Left lobe of liver (tissue), 2 donors: ENCODE measurements around the gene MAD1L1. TPM values are rescaled to one million over a fixed set of nuclear protein-coding genes. Genes with fewer than 3 reads are reported as not detected.
"Not testable (repeated sequence)": the region's sequence is repeated elsewhere in the genome, so short reads cannot be mapped to it uniquely, and the experiment has no call there.

Experiments
- ATAC-seq: fragments of 200-7000 bp; cut with Tn5 transposase; one replicate; pipeline ENCODE4 v1.9.1; 2020; ENCODE audit warnings: mild to moderate bottlenecking, moderate library complexity
- DNase-seq: peaks from one replicate; pipeline ENCODE4 v3.0.0-alpha.2; 2020; ENCODE audit warnings: low spot score
- total RNA-seq: library from RNA; stranded (reverse); gene quantifications from one replicate; pipeline ENCODE4 v1.2.1, GENCODE V29; 2021
- donor health status: DM: no; HTN: no; CAD: no; lungs with moderate emphysema.
- donor health status: DM: no; HTN: yes; CAD: no.

MAD1L1 gene
- total RNA-seq, 1 donor from 2014 or later, result 24.9 TPM

- ATAC-seq (peak; percentile 6), DNase-seq (no peak)
Observed at GRCh38 chr7:1939434-1940401, 293.0 kb downstream of the MAD1L1 start.

DNA sequence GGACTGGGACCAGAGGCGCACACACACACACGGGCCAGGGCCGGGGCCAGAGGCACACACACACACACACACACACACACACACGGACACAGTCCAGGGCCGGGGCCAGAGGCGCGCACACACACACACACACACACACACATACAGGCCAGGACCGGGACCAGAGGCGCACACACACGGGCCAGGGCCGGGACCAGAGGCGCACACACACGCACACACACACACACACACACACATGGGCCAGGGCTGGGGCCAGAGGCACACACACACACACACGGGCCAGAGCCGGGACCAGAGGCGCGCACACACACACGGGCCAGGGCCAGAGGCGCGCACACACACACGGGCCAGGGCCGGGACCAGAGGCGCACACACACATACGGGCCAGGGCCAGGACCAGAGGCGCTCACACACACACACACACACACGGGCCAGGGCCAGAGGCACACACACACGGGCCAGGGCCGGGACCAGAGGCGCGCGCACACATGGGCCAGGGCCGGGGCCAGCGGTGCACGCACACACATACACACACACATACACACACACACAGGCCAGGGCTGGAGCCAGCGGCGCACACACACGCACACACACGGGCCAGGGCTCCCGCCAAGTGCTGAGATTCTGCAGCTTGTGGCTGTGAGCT lies 293.8 kb downstream of the MAD1L1 start:
- no peak for DNase-seq
- peak; percentile 14 for ATAC-seq

GRCh38 chr7:1937252-1937605 lies 295.5 kb downstream of the MAD1L1 start:
- ATAC-seq, result no peak
- DNase-seq, result no peak

DNA sequence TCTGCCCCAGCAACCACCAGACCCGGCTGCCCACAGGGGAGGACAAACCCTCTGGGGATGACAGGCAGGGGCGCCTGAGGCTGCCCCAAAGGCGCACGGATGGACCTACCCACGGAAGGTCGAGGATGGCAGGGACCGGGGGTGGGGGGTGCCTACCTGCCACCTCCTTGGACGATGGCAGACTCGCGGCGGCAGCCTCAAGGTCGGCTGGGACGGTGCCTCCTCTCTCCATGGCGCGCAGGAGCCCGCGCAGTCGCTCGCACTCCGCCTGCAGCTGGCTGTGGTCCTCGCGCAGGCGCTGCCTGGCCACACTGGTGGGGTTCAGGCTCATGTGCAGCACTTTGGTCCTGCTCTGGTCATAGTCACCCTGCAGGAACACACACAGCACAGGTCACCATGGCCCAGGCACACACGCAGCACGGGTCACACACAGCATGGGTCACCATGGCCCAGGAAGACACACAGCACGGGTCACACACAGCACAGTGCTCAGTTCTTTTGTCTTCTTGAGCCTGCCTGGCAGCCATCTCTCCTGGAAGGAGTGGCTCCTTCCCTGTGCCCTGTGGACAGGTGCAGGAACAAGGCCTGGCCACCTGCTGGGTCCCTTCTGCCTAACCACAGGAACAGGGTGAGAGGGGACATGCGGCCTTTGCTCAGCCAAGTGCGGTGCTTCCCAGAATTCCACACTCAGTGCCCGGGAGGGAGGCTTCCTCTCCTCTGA lies 296.1 kb downstream of the MAD1L1 start:
- DNase-seq (no peak), ATAC-seq (no peak)

DNA sequence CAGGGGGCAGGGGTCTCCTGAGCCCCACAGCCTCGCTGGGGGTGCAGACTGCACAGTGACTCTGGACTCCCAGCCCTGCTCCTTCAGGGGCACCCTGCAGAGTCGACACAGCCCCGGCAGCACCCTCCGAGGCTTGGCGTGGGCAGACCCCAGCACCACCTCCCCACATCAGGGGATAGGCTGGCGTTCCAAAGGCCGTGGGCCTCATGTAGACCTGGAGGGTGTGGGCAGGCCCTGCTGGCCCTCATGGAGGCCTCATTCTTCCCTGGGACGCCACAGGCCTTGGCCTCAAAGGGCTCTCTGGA lies 296.8 kb downstream of the MAD1L1 start:
- ATAC-seq (no peak), DNase-seq (no peak)

DNA sequence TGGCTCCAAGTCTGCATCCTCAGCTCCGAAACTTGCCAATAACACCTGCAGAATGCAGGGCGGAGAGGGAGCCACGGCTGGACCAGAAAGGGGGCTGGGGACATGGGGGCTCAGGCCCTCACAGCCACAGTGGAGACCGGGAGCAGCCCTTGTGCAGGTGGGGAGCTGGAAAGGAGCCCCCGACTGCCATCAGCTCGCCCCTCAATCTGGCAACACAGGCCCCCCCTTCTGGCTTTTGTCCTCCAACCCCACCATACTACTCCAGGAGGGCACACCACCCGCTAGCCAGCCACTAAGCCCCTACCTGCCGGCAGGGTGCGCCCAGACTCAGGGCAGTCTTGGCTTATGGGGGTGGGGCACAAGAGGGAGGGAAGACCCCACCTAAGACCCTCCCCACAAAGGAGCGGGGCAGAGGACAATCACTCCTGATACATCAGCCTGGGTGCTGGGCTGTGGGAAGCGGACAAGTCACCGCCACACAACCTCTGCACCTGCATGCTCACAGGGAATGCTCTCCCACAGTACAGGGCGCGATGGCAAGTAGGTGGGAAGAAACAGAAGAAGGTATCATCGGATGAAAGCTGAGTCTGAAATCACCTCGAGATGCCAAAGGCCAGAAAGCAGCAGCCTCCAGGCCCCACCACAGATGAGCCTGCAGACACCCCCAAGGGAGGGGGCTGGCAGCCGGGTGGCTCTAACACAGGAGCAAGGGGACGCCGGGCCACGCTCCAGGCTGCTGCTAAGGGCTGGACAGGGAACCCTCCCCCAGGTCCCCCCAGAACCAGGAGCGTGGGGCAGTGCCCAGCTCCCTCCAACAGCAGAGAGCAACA lies 297.4 kb downstream of the MAD1L1 start:
- no peak for ATAC-seq
- no peak for DNase-seq

DNA sequence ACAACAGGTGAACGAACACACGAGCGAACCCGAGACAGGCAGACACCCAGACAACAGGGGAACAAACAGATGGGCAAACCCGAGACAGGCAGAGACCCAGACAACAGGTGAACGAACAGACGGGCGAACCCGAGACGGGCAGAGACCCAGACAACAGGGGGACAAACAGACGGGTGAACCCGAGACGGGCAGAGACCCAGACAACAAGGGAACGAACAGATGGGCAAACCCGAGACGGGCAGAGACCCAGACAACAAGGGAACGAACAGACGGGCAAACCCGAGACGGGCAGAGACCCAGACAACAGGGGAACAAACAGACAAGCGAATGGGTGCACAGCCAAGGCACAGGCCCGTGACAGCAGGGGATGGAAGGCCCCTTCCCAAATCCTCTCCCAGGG lies 298.0 kb downstream of the MAD1L1 start:
- DNase-seq (no peak), ATAC-seq (no peak)

GRCh38 chr7:1934017-1934416 lies 298.7 kb downstream of the MAD1L1 start:
- ATAC-seq (no peak), DNase-seq (no peak)

DNA sequence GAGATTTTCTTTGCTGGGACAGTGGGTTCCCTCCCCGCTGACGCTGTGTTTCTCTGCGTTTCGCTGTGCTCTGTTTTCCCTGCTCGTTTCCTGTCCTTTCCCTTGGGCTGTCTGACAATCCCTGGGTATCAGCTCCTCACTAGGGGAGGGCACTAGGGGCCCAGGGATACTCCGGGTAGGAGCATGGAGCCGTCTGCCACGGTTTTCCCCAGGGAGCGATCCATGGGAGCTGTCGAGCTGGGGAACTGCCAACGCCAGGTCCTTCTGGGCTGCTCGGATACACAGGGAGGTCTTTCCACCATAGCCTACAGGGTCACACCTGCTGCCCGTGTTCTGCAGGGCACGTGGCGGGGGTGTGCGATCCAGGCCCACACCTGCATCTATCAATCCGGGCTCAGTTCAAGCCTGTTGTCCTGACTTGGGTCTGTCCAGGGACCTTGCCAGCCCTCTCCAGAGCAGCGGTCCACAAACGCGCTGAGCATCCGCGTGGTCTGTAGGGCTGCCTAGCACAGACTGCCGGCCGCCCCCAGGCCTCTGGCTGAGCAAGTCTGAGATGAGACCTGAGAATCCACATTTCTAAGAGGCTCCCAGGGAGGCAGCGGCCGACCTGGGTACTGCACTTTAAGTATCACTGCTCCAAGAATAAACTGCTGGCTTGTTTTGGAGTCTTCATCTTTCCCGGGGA lies 299.5 kb downstream of the MAD1L1 start:
- ATAC-seq (no peak), DNase-seq (no peak)

DNA sequence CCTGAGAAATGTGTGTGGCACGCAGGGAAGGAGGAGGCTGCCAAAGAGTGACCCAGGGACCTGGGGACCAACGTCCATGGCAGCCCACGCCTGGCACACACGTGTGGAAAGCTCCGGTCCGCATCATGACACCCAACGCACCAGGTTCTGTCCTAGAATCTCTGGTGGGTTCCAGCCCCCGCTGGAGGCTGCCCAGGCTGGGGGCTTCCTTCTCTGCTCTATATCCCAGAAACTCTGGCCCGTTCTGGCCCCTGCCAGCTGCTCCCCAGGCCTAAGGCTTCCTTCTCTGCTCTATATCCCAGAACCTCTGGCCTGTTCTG lies 300.8 kb downstream of the MAD1L1 start:
- ATAC-seq (no peak), DNase-seq (no peak)

- ATAC-seq (no peak), DNase-seq (no peak)
Observed at GRCh38 chr7:1931256-1931950, 301.3 kb downstream of the MAD1L1 start.

- no peak for ATAC-seq
- no peak for DNase-seq
Observed at GRCh38 chr7:1930381-1931065, 302.2 kb downstream of the MAD1L1 start.

DNA sequence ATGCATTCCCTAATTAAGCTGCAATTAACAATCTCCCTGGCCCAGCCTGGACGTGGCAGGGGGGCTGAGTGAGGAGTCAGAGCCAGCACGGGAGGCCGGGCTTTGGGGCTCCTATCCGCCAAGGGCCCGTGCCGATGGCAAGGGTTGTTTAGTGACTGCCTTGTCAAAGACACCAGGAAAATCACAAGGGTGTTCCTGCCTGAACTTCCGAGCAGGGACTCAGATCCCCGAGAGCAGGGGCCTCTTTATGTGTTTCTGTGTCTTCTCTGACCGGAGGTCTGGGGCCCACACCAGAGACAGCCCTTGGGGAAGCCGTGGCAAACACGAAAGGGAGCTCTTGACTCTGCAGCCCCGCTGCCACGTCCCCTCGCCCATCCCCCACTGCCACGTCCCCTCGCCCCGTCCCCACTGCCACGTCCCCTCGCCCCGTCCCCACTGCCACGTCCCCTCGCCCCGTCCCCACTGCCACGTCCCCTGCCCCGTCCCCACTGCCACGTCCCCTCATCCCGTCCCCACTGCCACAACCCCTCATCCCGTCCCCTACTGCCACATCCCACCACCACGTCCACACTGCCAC lies 303.3 kb downstream of the MAD1L1 start:
- not testable (repeated sequence) for DNase-seq, ATAC-seq

DNA sequence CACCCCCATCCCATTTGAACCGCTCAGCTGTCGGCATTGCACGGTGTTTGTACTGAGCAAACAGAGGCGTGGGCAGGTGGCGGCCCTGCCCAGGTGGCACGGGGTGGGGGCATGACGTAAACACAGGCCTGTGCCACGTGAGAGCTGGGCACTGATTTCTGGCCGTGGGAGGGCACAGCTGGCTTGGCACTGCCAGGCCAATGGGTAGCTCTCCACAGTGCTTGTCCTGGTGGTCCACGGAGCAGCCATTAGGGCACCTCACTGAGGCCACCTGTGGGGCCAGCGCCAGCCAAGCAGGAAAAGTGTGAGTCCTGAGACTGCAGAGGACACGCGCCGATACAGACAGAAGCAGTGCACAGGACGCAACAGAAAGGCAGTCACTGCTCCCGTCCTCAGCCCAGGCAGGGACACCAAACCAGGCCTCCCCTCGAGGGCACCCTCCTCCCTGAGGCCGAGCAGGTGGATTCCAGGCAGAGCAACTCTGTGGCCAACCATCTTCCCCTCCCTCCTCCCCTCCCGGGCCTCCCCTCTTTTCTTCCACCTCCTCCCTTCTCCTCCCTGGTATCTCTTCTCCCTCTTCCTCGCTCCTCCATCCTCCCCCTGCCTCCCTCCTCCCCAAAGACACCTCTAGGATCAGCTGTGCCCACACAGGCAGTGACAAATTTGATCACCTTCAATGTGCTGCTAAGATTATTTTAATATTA lies 303.9 kb downstream of the MAD1L1 start:
- DNase-seq (peak; percentile 94), ATAC-seq (peak; percentile 86)

DNA sequence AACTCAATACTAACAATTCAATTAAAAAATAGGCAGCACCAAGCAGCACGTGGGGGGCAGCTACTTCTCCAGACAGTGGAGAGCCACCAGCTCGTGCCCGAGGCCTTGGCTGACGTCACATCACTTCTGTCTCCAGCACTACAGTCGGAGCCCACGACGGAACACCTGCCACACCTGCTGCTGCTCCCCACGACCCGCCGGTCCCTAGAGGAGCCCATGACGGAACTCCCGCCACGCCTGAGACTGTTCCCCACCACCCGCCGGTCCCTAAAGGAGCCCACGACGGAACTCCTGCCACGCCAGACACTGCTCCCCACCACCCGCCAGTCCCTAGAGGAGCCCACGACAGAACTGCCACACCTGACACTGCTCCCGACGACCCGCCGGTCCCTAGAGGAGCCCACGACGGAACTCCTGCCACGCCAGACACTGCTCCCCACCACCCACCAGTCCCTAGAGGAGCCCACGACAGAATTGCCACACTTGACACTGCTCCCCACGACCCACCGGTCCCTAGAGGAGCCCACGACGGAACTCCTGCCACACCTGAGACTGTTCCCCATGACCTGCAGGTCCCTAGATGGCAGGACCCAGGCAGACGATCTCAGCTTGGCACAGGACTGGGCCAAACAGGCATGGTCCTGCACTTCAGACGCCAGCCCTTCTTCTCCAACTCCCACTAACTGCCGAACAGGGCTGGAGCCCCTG lies 304.7 kb downstream of the MAD1L1 start:
- no peak for DNase-seq
- ATAC-seq, result no peak

DNA sequence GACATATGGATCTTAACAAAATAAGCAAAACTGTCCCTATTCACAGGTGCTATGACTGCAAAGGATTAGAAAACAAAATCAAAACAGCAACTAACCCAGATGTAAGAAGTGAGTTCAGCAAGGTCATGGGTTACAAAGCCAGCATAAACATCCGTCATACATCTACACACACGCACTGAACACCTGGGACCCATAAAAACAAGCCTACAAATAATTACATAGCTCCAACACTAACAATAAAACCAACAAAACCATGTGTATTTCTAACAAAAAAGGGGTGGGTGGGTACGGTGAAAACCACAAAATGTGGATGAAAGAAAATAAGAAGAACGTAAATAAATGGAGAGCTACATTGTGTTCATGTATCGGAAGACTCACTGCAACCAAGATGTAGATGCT lies 305.8 kb downstream of the MAD1L1 start:
- ATAC-seq (no peak), DNase-seq (no peak)

GRCh38 chr7:1925973-1926907 lies 306.5 kb downstream of the MAD1L1 start:
- DNase-seq (no peak), ATAC-seq (no peak)
